HepG2 (cell line): ENCODE data around the gene MRLN. TPM values are rescaled to one million over a fixed set of nuclear protein-coding genes. Genes with fewer than 3 reads are reported as not detected.

Experiments used
- CBX2 ChIP-seq, 2 experiments: fragments of 200-600 bp in 1 of 2; sonication (generic); formaldehyde crosslinking in 1 of 2; IDR thresholded peaks; 2 replicates each; pipeline versions ENCODE4 v1.7.0 to v1.8.1; 2018 to 2022; ENCODE audit warnings: low read depth in 2 of 2, low read length in 1 of 2, mild to moderate bottlenecking in 1 of 2, missing genetic modification reagents in 1 of 2
- ETV6 ChIP-seq: sonication (generic); formaldehyde crosslinking; conservative IDR thresholded peaks from 2 replicates; pipeline ENCODE4 v1.4.0; 2020; ENCODE audit warnings: missing genetic modification reagents
- GABPB1 ChIP-seq: IDR thresholded peaks from 2 replicates; pipeline ENCODE4 v1.6.1; 2016; ENCODE audit warnings: mild to moderate bottlenecking, missing genetic modification reagents, moderate library complexity, missing compliant biosample characterization
- SP2 ChIP-seq: sonication (generic); formaldehyde crosslinking; IDR thresholded peaks from 2 replicates; pipeline ENCODE4 v1.5.1; 2020; ENCODE audit warnings: mild to moderate bottlenecking, missing genetic modification reagents
- ZNF280D ChIP-seq: sonication (generic); formaldehyde crosslinking; IDR thresholded peaks from 2 replicates; pipeline ENCODE4 v1.5.1; 2020; ENCODE audit warnings: mild to moderate bottlenecking, missing genetic modification reagents
- ZNF335 ChIP-seq: sonication (generic); formaldehyde crosslinking; IDR thresholded peaks from 2 replicates; pipeline ENCODE4 v1.4.0; 2020; ENCODE audit warnings: missing genetic modification reagents
- ZNF564 ChIP-seq: sonication (generic); formaldehyde crosslinking; IDR thresholded peaks from 2 replicates; pipeline ENCODE4 v1.8.1; 2023; ENCODE audit warnings: mild to moderate bottlenecking, missing genetic modification reagents
- ZNF766 ChIP-seq: sonication (generic); formaldehyde crosslinking; IDR thresholded peaks from 2 replicates; pipeline ENCODE4 v1.5.0; 2020; ENCODE audit warnings: missing genetic modification reagents, borderline replicate concordance
- ZSCAN20 ChIP-seq: sonication (generic); formaldehyde crosslinking; IDR thresholded peaks from 2 replicates; pipeline ENCODE4 v1.4.0; 2020; ENCODE audit warnings: missing genetic modification reagents, mild to moderate bottlenecking, borderline replicate concordance
- polyA plus RNA-seq, 8 experiments: library from polyadenylated mRNA; depleted of rRNA in 3 of 8; stranded (reverse) in 7 of 8; unstranded in 1 of 8; fragments of >200 nt; fragmentation: Illumina TruSeq in 4 of 8; extraction: Trizol in 4 of 8; gene quantifications; 2 replicates each; pipeline versions ENCODE4 v1.2.1 to v1.2.3, GENCODE V29; 2011 to 2016; ENCODE audit warnings: low read depth in 4 of 8, missing spikeins in 1 of 8, mixed read lengths in 1 of 8; ENCODE audit not compliant: insufficient read depth in 1 of 8
- total RNA-seq, 5 experiments: library from RNA; depleted of rRNA; stranded (reverse); fragments of >200 nt; fragmentation: Illumina TruSeq; extraction: Trizol; gene quantifications; 2 replicates each; pipeline ENCODE4 v1.2.3, GENCODE V29; 2016; ENCODE audit warnings: low read depth in 1 of 5
- TF ChIP-seq, protein P1 (sequence below): sonication (generic); formaldehyde crosslinking; IDR thresholded peaks from 2 replicates; pipeline ENCODE4 v1.4.0; 2020; ENCODE audit warnings: missing genetic modification reagents, mild to moderate bottlenecking, borderline replicate concordance
- TF ChIP-seq, protein P2 (sequence below): sonication (generic); formaldehyde crosslinking; IDR thresholded peaks from 2 replicates; pipeline ENCODE4 v1.8.0; 2022; ENCODE audit warnings: mild to moderate bottlenecking, missing genetic modification reagents, borderline replicate concordance
- TF ChIP-seq, protein P3 (sequence below): sonication (generic); formaldehyde crosslinking; IDR thresholded peaks from 2 replicates; pipeline ENCODE4 v1.9.0; 2021; ENCODE audit warnings: missing genetic modification reagents, borderline replicate concordance
- TF ChIP-seq, protein P4 (sequence below): sonication (generic); formaldehyde crosslinking; IDR thresholded peaks from 2 replicates; pipeline ENCODE4 v1.5.1; 2020; ENCODE audit warnings: mild to moderate bottlenecking, missing genetic modification reagents, moderate library complexity

The MRLN gene
- total and polyA plus RNA-seq, 2 of the 13 experiments (the other 11 are each of a cell fraction or from before 2014, with no cell fraction given), result not detected

DNA sequence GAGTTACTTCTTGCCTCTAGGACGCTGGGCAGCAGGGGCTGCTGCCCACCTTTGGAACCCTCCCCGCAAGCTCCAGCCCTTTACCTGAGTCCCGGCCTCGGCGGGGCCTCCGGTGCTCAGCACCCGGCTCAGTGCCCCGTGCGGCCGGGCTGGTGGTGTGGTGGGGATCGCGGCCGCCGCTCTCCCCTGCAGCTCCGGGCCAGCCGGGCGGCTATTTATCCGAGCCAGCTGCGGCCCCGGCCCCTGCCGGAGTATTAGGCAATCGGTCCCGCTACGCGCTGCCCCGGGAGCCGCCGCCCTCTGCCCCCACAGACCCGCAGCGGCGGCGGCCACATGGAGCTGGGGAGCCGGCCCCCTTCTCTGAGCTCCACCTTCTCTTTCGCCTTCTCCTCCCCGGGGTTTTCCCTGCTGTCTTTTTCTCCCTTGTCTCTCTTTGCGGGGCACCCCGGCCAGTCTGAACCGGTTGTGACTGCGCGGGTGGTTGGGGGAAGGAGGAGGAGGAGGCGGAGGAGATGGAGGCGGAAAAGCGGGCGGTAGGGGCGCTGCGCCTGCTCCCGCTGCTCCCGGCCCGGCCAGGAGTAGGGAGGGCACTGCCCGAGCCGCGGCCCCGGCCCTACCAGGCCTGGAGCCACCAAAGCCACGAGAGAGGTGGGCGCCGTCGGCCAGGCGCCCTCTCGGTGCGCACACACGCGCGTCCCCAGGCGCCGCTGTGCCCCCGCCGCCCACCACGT is 43.7 kb downstream of the MRLN start, which contains the start of gene SLC16A9 (continued):
- TF ChIP-seq, protein P1, sequence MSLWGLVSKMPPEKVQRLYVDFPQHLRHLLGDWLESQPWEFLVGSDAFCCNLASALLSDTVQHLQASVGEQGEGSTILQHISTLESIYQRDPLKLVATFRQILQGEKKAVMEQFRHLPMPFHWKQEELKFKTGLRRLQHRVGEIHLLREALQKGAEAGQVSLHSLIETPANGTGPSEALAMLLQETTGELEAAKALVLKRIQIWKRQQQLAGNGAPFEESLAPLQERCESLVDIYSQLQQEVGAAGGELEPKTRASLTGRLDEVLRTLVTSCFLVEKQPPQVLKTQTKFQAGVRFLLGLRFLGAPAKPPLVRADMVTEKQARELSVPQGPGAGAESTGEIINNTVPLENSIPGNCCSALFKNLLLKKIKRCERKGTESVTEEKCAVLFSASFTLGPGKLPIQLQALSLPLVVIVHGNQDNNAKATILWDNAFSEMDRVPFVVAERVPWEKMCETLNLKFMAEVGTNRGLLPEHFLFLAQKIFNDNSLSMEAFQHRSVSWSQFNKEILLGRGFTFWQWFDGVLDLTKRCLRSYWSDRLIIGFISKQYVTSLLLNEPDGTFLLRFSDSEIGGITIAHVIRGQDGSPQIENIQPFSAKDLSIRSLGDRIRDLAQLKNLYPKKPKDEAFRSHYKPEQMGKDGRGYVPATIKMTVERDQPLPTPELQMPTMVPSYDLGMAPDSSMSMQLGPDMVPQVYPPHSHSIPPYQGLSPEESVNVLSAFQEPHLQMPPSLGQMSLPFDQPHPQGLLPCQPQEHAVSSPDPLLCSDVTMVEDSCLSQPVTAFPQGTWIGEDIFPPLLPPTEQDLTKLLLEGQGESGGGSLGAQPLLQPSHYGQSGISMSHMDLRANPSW (CRISPR knock-in tag), result no peak
- TF ChIP-seq SP2 (CRISPR knock-in tag), result no peak
- TF ChIP-seq, protein P2, sequence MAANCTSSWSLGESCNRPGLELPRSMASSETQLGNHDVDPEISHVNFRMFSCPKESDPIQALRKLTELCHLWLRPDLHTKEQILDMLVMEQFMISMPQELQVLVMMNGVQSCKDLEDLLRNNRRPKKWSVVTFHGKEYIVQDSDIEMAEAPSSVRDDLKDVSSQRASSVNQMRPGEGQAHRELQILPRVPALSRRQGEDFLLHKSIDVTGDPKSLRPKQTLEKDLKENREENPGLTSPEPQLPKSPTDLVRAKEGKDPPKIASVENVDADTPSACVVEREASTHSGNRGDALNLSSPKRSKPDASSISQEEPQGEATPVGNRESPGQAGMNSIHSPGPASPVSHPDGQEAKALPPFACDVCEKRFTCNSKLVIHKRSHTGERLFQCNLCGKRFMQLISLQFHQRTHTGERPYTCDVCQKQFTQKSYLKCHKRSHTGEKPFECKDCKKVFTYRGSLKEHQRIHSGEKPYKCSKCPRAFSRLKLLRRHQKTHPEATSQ (CRISPR knock-in tag), result no peak
- TF ChIP-seq ETV6 (CRISPR knock-in tag), result no peak
- TF ChIP-seq ZSCAN20 (CRISPR knock-in tag), result no peak
- no peak for TF ChIP-seq ZNF766 (CRISPR knock-in tag)
- TF ChIP-seq ZNF280D (CRISPR knock-in tag), result no peak
- TF ChIP-seq GABPB1 (CRISPR knock-in tag), result peak; percentile 19; the same call in 1 of the 2 replicates
- TF ChIP-seq ZNF564 (CRISPR knock-in tag), result peak; percentile 39; the same call in 1 of the 2 replicates
- TF ChIP-seq, protein P3, sequence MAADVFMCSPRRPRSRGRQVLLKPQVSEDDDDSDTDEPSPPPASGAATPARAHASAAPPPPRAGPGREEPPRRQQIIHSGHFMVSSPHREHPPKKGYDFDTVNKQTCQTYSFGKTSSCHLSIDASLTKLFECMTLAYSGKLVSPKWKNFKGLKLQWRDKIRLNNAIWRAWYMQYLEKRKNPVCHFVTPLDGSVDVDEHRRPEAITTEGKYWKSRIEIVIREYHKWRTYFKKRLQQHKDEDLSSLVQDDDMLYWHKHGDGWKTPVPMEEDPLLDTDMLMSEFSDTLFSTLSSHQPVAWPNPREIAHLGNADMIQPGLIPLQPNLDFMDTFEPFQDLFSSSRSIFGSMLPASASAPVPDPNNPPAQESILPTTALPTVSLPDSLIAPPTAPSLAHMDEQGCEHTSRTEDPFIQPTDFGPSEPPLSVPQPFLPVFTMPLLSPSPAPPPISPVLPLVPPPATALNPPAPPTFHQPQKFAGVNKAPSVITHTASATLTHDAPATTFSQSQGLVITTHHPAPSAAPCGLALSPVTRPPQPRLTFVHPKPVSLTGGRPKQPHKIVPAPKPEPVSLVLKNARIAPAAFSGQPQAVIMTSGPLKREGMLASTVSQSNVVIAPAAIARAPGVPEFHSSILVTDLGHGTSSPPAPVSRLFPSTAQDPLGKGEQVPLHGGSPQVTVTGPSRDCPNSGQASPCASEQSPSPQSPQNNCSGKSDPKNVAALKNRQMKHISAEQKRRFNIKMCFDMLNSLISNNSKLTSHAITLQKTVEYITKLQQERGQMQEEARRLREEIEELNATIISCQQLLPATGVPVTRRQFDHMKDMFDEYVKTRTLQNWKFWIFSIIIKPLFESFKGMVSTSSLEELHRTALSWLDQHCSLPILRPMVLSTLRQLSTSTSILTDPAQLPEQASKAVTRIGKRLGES (CRISPR knock-in tag), result no peak
- TF ChIP-seq CBX2 (IDR thresholded peaks at IDR 0.05; ENCODE audit: low read depth, low read length), result no peak
- no peak for TF ChIP-seq CBX2 (CRISPR knock-in tag; IDR thresholded peaks at IDR 0.05; ENCODE audit: low read depth)
- no peak for TF ChIP-seq ZNF335 (CRISPR knock-in tag)
- TF ChIP-seq, protein P4, sequence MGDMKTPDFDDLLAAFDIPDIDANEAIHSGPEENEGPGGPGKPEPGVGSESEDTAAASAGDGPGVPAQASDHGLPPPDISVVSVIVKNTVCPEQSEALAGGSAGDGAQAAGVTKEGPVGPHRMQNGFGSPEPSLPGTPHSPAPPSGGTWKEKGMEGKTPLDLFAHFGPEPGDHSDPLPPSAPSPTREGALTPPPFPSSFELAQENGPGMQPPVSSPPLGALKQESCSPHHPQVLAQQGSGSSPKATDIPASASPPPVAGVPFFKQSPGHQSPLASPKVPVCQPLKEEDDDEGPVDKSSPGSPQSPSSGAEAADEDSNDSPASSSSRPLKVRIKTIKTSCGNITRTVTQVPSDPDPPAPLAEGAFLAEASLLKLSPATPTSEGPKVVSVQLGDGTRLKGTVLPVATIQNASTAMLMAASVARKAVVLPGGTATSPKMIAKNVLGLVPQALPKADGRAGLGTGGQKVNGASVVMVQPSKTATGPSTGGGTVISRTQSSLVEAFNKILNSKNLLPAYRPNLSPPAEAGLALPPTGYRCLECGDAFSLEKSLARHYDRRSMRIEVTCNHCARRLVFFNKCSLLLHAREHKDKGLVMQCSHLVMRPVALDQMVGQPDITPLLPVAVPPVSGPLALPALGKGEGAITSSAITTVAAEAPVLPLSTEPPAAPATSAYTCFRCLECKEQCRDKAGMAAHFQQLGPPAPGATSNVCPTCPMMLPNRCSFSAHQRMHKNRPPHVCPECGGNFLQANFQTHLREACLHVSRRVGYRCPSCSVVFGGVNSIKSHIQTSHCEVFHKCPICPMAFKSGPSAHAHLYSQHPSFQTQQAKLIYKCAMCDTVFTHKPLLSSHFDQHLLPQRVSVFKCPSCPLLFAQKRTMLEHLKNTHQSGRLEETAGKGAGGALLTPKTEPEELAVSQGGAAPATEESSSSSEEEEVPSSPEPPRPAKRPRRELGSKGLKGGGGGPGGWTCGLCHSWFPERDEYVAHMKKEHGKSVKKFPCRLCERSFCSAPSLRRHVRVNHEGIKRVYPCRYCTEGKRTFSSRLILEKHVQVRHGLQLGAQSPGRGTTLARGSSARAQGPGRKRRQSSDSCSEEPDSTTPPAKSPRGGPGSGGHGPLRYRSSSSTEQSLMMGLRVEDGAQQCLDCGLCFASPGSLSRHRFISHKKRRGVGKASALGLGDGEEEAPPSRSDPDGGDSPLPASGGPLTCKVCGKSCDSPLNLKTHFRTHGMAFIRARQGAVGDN (CRISPR knock-in tag), result peak; percentile 53
